ENCODE measurements around the gene ACTR10. TPM values are rescaled to one million over a fixed set of nuclear protein-coding genes. Genes with fewer than 3 reads are reported as not detected.

Gene ACTR10
- total and polyA plus RNA-seq, 9 of the 15 experiments (the other 6 are each of a cell fraction or from before 2014, with no cell fraction given): 22.0 to 66.1 (median 34.1) TPM

DNA sequence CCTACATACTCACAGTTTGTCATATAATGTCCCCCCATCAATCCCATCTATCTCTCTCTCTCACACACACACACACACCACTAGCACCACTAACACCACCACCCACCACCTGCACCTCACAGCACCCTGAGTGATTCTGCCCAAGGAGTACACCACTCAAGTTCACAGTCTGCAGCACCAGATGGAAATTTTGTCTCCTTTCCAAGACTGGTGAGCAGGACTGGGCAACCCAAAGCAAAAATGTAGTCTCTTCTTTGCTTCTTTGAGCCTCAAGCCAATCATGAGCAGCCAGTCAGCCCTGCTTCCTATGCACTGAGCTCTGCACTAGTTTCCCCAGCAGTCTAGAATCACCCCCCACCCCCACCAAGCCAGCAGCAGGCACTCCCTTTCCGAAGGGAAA, 32.9 kb upstream of the ACTR10 start (continued):
- TF ChIP-seq, protein P1, sequence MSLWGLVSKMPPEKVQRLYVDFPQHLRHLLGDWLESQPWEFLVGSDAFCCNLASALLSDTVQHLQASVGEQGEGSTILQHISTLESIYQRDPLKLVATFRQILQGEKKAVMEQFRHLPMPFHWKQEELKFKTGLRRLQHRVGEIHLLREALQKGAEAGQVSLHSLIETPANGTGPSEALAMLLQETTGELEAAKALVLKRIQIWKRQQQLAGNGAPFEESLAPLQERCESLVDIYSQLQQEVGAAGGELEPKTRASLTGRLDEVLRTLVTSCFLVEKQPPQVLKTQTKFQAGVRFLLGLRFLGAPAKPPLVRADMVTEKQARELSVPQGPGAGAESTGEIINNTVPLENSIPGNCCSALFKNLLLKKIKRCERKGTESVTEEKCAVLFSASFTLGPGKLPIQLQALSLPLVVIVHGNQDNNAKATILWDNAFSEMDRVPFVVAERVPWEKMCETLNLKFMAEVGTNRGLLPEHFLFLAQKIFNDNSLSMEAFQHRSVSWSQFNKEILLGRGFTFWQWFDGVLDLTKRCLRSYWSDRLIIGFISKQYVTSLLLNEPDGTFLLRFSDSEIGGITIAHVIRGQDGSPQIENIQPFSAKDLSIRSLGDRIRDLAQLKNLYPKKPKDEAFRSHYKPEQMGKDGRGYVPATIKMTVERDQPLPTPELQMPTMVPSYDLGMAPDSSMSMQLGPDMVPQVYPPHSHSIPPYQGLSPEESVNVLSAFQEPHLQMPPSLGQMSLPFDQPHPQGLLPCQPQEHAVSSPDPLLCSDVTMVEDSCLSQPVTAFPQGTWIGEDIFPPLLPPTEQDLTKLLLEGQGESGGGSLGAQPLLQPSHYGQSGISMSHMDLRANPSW (CRISPR knock-in tag; IDR thresholded peaks at IDR 0.05): no peak
- TF ChIP-seq, protein P2, sequence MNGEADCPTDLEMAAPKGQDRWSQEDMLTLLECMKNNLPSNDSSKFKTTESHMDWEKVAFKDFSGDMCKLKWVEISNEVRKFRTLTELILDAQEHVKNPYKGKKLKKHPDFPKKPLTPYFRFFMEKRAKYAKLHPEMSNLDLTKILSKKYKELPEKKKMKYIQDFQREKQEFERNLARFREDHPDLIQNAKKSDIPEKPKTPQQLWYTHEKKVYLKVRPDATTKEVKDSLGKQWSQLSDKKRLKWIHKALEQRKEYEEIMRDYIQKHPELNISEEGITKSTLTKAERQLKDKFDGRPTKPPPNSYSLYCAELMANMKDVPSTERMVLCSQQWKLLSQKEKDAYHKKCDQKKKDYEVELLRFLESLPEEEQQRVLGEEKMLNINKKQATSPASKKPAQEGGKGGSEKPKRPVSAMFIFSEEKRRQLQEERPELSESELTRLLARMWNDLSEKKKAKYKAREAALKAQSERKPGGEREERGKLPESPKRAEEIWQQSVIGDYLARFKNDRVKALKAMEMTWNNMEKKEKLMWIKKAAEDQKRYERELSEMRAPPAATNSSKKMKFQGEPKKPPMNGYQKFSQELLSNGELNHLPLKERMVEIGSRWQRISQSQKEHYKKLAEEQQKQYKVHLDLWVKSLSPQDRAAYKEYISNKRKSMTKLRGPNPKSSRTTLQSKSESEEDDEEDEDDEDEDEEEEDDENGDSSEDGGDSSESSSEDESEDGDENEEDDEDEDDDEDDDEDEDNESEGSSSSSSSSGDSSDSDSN (IDR thresholded peaks at IDR 0.05; ENCODE audit: borderline replicate concordance in 1 of 2, low read depth in 2 of 2, low read length in 2 of 2): no peak
- TF ChIP-seq ZNF589 (CRISPR knock-in tag; IDR thresholded peaks at IDR 0.05; ENCODE audit: low read depth): no peak
- no peak for TF ChIP-seq FOXJ3 (CRISPR knock-in tag; IDR thresholded peaks at IDR 0.05)
- no peak for TF ChIP-seq BDP1 (IDR thresholded peaks at IDR 0.05; ENCODE audit: insufficient read depth, insufficient read length)
- TF ChIP-seq THRAP3 (IDR thresholded peaks at IDR 0.05; ENCODE audit: borderline replicate concordance): no peak
- TF ChIP-seq ZNF121 (CRISPR knock-in tag; conservative IDR thresholded peaks at IDR 0.05): no peak
- TF ChIP-seq PTRF (tag; IDR thresholded peaks at IDR 0.05): no peak
- TF ChIP-seq HIVEP1 (CRISPR knock-in tag; IDR thresholded peaks at IDR 0.05): no peak
- TF ChIP-seq, protein P3, sequence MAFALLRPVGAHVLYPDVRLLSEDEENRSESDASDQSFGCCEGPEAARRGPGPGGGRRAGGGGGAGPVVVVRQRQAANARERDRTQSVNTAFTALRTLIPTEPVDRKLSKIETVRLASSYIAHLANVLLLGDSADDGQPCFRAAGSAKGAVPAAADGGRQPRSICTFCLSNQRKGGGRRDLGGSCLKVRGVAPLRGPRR (CRISPR knock-in tag; IDR thresholded peaks at IDR 0.05): no peak
- no peak for TF ChIP-seq ZNF263 (CRISPR knock-in tag; IDR thresholded peaks at IDR 0.05; ENCODE audit: borderline replicate concordance)
- TF ChIP-seq ZNF695 (CRISPR knock-in tag; IDR thresholded peaks at IDR 0.05): no peak
